SU-DHL-6 (cell line): ENCODE data around the gene NFKBIL1.

ENCODE experiments used
- CTCF ChIP-seq: fragments of 200-600 bp; sonication (generic); IDR thresholded peaks from one replicate; pipeline ENCODE4 v1.5.1; 2017; ENCODE audit warnings: antibody characterized with exemption, mild to moderate bottlenecking, low read length, moderate library complexity; ENCODE audit not compliant: insufficient read depth, poor library complexity, severe bottlenecking
- EZH2phosphoT487 ChIP-seq: fragments of 200-600 bp; sonication (generic), shearing (Covaris generic); conservative IDR thresholded peaks from 2 replicates; pipeline ENCODE4 v1.6.1; 2018; ENCODE audit warnings: mild to moderate bottlenecking, antibody characterized with exemption, low read length, moderate library complexity, mixed read lengths

- no peak for TF ChIP-seq EZH2phosphoT487
- TF ChIP-seq CTCF: no peak
Observed at GRCh38 chr6:31531162-31531561, 16.2 kb upstream of the NFKBIL1 start.
